NCI-H1694 treated with DMSO at 0.1 percent for 48 hours (cell line): Measurements from ENCODE around the gene MBP.
"Not testable (repeated sequence)": the region's sequence is repeated elsewhere in the genome, so short reads cannot be mapped to it uniquely, and the experiment has no call there.

ENCODE experiments used
- DNase-seq: peaks from one replicate; lab custom pipeline; 2025; lab: John Stamatoyannopoulos, UW

Gene MBP

GRCh38 chr18:76972846-76973519, 159.6 kb downstream of the MBP start:
- DNase-seq: no peak

GRCh38 chr18:76972241-76972640, 160.3 kb downstream of the MBP start:
- DNase-seq: no peak

- no peak for DNase-seq
Measured at GRCh38 chr18:76970770-76971559, 161.6 kb downstream of the MBP start.

GRCh38 chr18:76967721-76968472, 164.7 kb downstream of the MBP start:
- DNase-seq: no peak

GRCh38 chr18:76967299-76967698, 165.3 kb downstream of the MBP start:
- not testable (repeated sequence) for DNase-seq

- not testable (repeated sequence) for DNase-seq
Measured at GRCh38 chr18:76965555-76966151, 166.9 kb downstream of the MBP start.

- no peak for DNase-seq
Measured at GRCh38 chr18:76963936-76964335, 168.6 kb downstream of the MBP start.

GRCh38 chr18:76962851-76963250, 169.7 kb downstream of the MBP start:
- DNase-seq: no peak

GRCh38 chr18:76960528-76961035, 172.0 kb downstream of the MBP start:
- no peak for DNase-seq

- DNase-seq: no peak
Measured at GRCh38 chr18:76959605-76960004, 173.0 kb downstream of the MBP start.

- DNase-seq: no peak
Measured at GRCh38 chr18:76958692-76959341, 173.8 kb downstream of the MBP start.

- DNase-seq: no peak
Measured at GRCh38 chr18:76957384-76958355, 174.9 kb downstream of the MBP start.

- no peak for DNase-seq
Measured at GRCh38 chr18:76956648-76957047, 175.9 kb downstream of the MBP start.

GRCh38 chr18:76955524-76956170, 176.9 kb downstream of the MBP start:
- no peak for DNase-seq

GRCh38 chr18:76953583-76954233, 178.9 kb downstream of the MBP start:
- DNase-seq: no peak

- no peak for DNase-seq
Measured at GRCh38 chr18:76953156-76953555, 179.4 kb downstream of the MBP start.

GRCh38 chr18:76952747-76953146, 179.8 kb downstream of the MBP start:
- DNase-seq: no peak

GRCh38 chr18:76951456-76952247, 180.9 kb downstream of the MBP start:
- DNase-seq: no peak

GRCh38 chr18:76948345-76948744, 184.2 kb downstream of the MBP start:
- no peak for DNase-seq
